OCI-LY7 (cell line): ENCODE data around the gene TXNDC2. TPM values are rescaled to one million over a fixed set of nuclear protein-coding genes. Genes with fewer than 3 reads are reported as not detected.

Experiments
- BruUV-seq: library from RNA; stranded (reverse); fragments of 400-500 nt; replicated peaks from 2 replicates; lab custom pipeline; 2021; lab: Mats Ljungman, UMichigan
- CTCF ChIA-PET: fragments of 300-600 bp; sonication (Branson Sonifier 250); formaldehyde crosslinking; loops from one replicate; lab custom pipeline; 2022; ENCODE audit warnings: antibody characterized with exemption; ENCODE audit not compliant: unreplicated experiment; lab: Charles Lee
- POLR2A ChIA-PET: fragments of 300-600 bp; sonication (Branson Sonifier 250); formaldehyde crosslinking; loops from one replicate; lab custom pipeline; 2022; ENCODE audit warnings: antibody characterized with exemption; lab: Charles Lee
- DNase-seq: peaks from one replicate; pipeline ENCODE4 v3.0.0-alpha.2; 2015; ENCODE audit warnings: low spot score
- H2AFZ ChIP-seq: fragments of 200-600 bp; sonication (generic), shearing (Covaris generic); 2 replicates; pipeline ENCODE4 v1.6.1; 2014; ENCODE audit warnings: mild to moderate bottlenecking, antibody characterized with exemption, low read length, moderate library complexity
- H3K27ac ChIP-seq: fragments of 200-600 bp; sonication (generic); 2 replicates; pipeline ENCODE4 v1.5.1; 2014; ENCODE audit warnings: mixed run types, low read depth, mild to moderate bottlenecking, moderate library complexity, low read length, inconsistent platforms; ENCODE audit not compliant: poor library complexity, severe bottlenecking
- H3K36me3 ChIP-seq: fragments of 200-600 bp; sonication (generic); 2 replicates; pipeline ENCODE4 v1.6.1; 2014; ENCODE audit warnings: mild to moderate bottlenecking, antibody characterized with exemption, low read length, moderate library complexity, mixed read lengths; ENCODE audit not compliant: insufficient read depth
- H3K4me1 ChIP-seq: fragments of 200-600 bp; sonication (generic); 2 replicates; pipeline ENCODE4 v1.5.1; 2014; ENCODE audit warnings: mild to moderate bottlenecking, low read length; ENCODE audit not compliant: insufficient read depth, poor library complexity, severe bottlenecking
- H3K4me2 ChIP-seq: fragments of 200-600 bp; sonication (generic); 2 replicates; pipeline ENCODE4 v1.6.1; 2014; ENCODE audit warnings: mild to moderate bottlenecking, low read length
- H3K4me3 ChIP-seq: fragments of 200-600 bp; sonication (generic); 2 replicates; pipeline ENCODE4 v1.5.1; 2014; ENCODE audit warnings: mild to moderate bottlenecking, low read depth, low read length; ENCODE audit not compliant: poor library complexity, severe bottlenecking
- H3K79me2 ChIP-seq: fragments of 200-600 bp; sonication (generic); 2 replicates; pipeline ENCODE4 v1.6.1; 2016; ENCODE audit warnings: low read depth, mild to moderate bottlenecking, low read length, moderate library complexity, mixed read lengths; ENCODE audit not compliant: insufficient read depth
- H3K9me2 ChIP-seq: fragments of 200-600 bp; sonication (generic); 2 replicates; pipeline ENCODE4 v1.6.1; 2016; ENCODE audit warnings: mild to moderate bottlenecking, low read length, mixed read lengths; ENCODE audit not compliant: insufficient read depth
- H3K9me3 ChIP-seq: fragments of 200-600 bp; sonication (generic); 2 replicates; pipeline ENCODE4 v1.6.1; 2014; ENCODE audit warnings: mild to moderate bottlenecking, mixed run types, low read length, mixed read lengths
- H4K20me1 ChIP-seq: fragments of 200-600 bp; sonication (generic); 2 replicates; pipeline ENCODE4 v1.6.1; 2014; ENCODE audit warnings: mild to moderate bottlenecking, antibody characterized with exemption, low read length, moderate library complexity, mixed read lengths; ENCODE audit not compliant: insufficient read depth
- CTCF ChIP-seq: fragments of 200-600 bp; sonication (generic); conservative IDR thresholded peaks from 2 replicates; pipeline ENCODE4 v1.5.1; 2014; ENCODE audit warnings: mild to moderate bottlenecking, antibody characterized with exemption, low read length, moderate library complexity, mixed read lengths
- EZH2phosphoT487 ChIP-seq: fragments of 200-600 bp; sonication (generic); IDR thresholded peaks from 2 replicates; pipeline ENCODE4 v1.6.1; 2018; ENCODE audit warnings: low read depth, borderline replicate concordance, mild to moderate bottlenecking, mixed run types, antibody characterized with exemption, low read length, moderate library complexity, mixed read lengths
- intact Hi-C: fragments of 100-400 bp; cut with micrococcal nuclease; formaldehyde crosslinking; loops from one replicate; pipeline ENCODE4 v1.10.0; 2022; ENCODE audit not compliant: unreplicated experiment
- total RNA-seq, 2 experiments: library from RNA; depleted of rRNA in 1 of 2; stranded (reverse); fragments of >200 nt in 1 of 2; shearing (Covaris generic) in 1 of 2; gene quantifications; 2 replicates each; pipeline ENCODE4 v1.2.3, GENCODE V29; 2014 to 2022

TXNDC2 gene
- total RNA-seq, 2 experiments from 2014 or later = not detected

- H3K4me3 ChIP-seq = peak overlapping the region; percentile 99
- H2AFZ ChIP-seq = peak overlapping the region; percentile 97
- DNase-seq = no peak
- CTCF ChIA-PET = interaction anchor here (0.6 to 1.2 kb wide), 3 partner anchors 14 to 607 kb away, joined by 3 to 5 read pairs (median 3); no protein-coding TSS in a partner anchor
- intact Hi-C loops = loop anchor here (2.0 to 5.0 kb wide), 3 partner anchors 436 to 614 kb away; partner anchors contain the start of genes NAPG and RALBP1
- POLR2A ChIA-PET = interaction anchor here (0.6 to 1.6 kb wide), 10 partner anchors 10 to 614 kb away, joined by 3 to 11 read pairs (median 3); no protein-coding TSS in a partner anchor
- TF ChIP-seq CTCF (no peak), EZH2phosphoT487 (no peak)
- peak overlapping the region; percentile 72 for H3K4me2 ChIP-seq
- H4K20me1 ChIP-seq = peaks cover 31% of the 10 kb centered on the region
- no TSS peak for BruUV-seq
- peaks cover 5% of the 10 kb centered on the region for H3K9me3 ChIP-seq
- peaks cover 27% of the 10 kb centered on the region for H3K4me1 ChIP-seq
- peaks cover 39% of the 10 kb centered on the region for H3K79me2 ChIP-seq
- peak overlapping the region; percentile 81 for H3K27ac ChIP-seq
- no peaks in the 10 kb centered on the region for H3K9me2 ChIP-seq
- no peaks in the 10 kb centered on the region; the same call in 1 of the 2 replicates for H3K36me3 ChIP-seq
Measured at GRCh38 chr18:9913151-9913525, 27.4 kb downstream of the TXNDC2 start.

- no TSS peak for BruUV-seq
- Histone ChIP-seq H3K4me2 (peak within 1 kb of the TSS; percentile 92), H3K9me2 (no peaks in the 10 kb centered on the region), H3K9me3 (peaks cover 5% of the 10 kb centered on the region), H3K4me1 (peaks cover 33% of the 10 kb centered on the region), H3K4me3 (peak within 1 kb of the TSS; percentile 99), H4K20me1 (peaks cover 37% of the 10 kb centered on the region), H3K27ac (peak within 1 kb of the TSS; percentile 81), H2AFZ (peak within 1 kb of the TSS; percentile 97), H3K36me3 (no peaks in the 10 kb centered on the region; the same call in 1 of the 2 replicates), H3K79me2 (peaks cover 45% of the 10 kb centered on the region)
- POLR2A ChIA-PET = interaction anchor here (0.6 to 1.6 kb wide), 10 partner anchors 10 to 614 kb away, joined by 3 to 11 read pairs (median 3); no protein-coding TSS in a partner anchor
- TF ChIP-seq CTCF (no peak), EZH2phosphoT487 (no peak)
- intact Hi-C loops = loop anchor here (2.0 to 5.0 kb wide), 4 partner anchors 299 to 613 kb away; partner anchors contain the start of genes NAPG, PPP4R1 and RALBP1
- peak; percentile 97 for DNase-seq
- CTCF ChIA-PET = interaction anchor here (0.5 to 1.2 kb wide), 4 partner anchors 14 to 1456 kb away, joined by 3 to 5 read pairs (median 3); no protein-coding TSS in a partner anchor
Measured at GRCh38 chr18:9913526-9914333, 28.0 kb downstream of the TXNDC2 start, which contains the start of gene VAPA. Gene VAPA, plus strand, starts transcription at chr18:9914016. Its CDS starts 241 bp downstream, at chr18:9914257.
